SJCRH30 (cell line): Measurements from ENCODE around the gene PAH. TPM values are rescaled to one million over a fixed set of nuclear protein-coding genes. Genes with fewer than 3 reads are reported as not detected.
A peak's percentile ranks its signal among the peaks of the same experiment; 100 is the strongest.

Experiments
- DNase-seq, 2 experiments: peaks; one replicate each; pipeline ENCODE4 v3.0.0-alpha.2; 2015 to 2020
- H3K27ac ChIP-seq: fragments of 250-450 bp; sonication (Bioruptor Pico); 2 replicates; pipeline ENCODE4 v1.5.1; 2020; ENCODE audit warnings: mild to moderate bottlenecking, moderate library complexity
- H3K27me3 ChIP-seq: fragments of 250-450 bp; sonication (Bioruptor Pico); 2 replicates; pipeline ENCODE4 v1.5.1; 2020; ENCODE audit warnings: mild to moderate bottlenecking, moderate library complexity
- H3K36me3 ChIP-seq: fragments of 250-450 bp; sonication (Bioruptor Pico); 2 replicates; pipeline ENCODE4 v1.5.1; 2020; ENCODE audit warnings: mild to moderate bottlenecking, moderate library complexity
- H3K4me1 ChIP-seq: fragments of 250-450 bp; sonication (Bioruptor Pico); 2 replicates; pipeline ENCODE4 v1.5.1; 2020; ENCODE audit warnings: mild to moderate bottlenecking, moderate library complexity
- H3K4me3 ChIP-seq: fragments of 250-450 bp; sonication (Bioruptor Pico); 2 replicates; pipeline ENCODE4 v1.5.1; 2020; ENCODE audit warnings: mild to moderate bottlenecking, moderate library complexity
- H3K9me3 ChIP-seq: fragments of 250-450 bp; sonication (Bioruptor Pico); replicated peaks from 2 replicates; pipeline ENCODE4 v1.5.1; 2020; ENCODE audit warnings: mild to moderate bottlenecking, moderate library complexity
- total RNA-seq: library from RNA; depleted of rRNA; stranded (reverse); fragments of >200 nt; shearing (Covaris generic); gene quantifications from 2 replicates; pipeline ENCODE4 v1.2.3, GENCODE V29; 2014

PAH gene
- total RNA-seq, 1 experiment from 2014 or later = not detected

DNA sequence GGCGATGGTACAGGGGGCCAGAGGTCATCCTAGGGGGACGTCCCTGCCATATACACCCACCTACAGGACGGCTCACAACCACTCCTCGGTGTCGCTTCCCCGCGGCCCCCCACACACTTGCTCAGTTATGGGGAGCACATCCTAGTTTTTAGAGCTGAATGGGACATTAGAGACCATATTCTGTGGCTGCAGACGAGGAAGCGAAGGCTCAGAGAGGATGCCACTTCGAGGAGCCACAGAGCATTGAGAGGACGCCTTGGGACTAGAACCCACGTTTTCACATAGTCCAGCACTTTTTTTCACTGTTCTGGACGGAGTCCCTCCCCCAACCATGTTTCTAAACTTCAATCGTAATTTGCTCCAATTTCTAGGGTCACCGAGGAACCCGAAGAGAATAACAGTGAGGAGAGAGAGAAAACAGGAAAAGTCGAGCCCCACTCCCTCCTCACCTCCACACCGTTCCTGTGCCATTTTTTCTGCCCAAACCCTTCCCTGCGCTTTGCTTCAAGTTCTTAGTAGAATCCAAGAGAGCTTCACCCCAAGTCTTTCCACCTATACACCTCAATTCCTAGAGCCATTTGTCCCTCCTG lies 39.8 kb upstream of the PAH start:
- no peaks in the 10 kb centered on the region for H3K9me3 ChIP-seq
- H3K27ac ChIP-seq = no peak overlapping the region
- no peaks in the 10 kb centered on the region for H3K36me3 ChIP-seq
- no peaks in the 10 kb centered on the region for H3K27me3 ChIP-seq
- DNase-seq = no peak
- H3K4me1 ChIP-seq = no peaks in the 10 kb centered on the region
- no peak overlapping the region for H3K4me3 ChIP-seq

- Histone ChIP-seq H3K4me3 (no peak overlapping the region), H3K9me3 (no peaks in the 10 kb centered on the region), H3K27me3 (no peaks in the 10 kb centered on the region), H3K36me3 (no peaks in the 10 kb centered on the region), H3K27ac (no peak overlapping the region), H3K4me1 (no peaks in the 10 kb centered on the region)
- DNase-seq = no peak
These were observed 39.1 kb upstream of the PAH start for GRCh38 chr12:102955926-102956737.

DNA sequence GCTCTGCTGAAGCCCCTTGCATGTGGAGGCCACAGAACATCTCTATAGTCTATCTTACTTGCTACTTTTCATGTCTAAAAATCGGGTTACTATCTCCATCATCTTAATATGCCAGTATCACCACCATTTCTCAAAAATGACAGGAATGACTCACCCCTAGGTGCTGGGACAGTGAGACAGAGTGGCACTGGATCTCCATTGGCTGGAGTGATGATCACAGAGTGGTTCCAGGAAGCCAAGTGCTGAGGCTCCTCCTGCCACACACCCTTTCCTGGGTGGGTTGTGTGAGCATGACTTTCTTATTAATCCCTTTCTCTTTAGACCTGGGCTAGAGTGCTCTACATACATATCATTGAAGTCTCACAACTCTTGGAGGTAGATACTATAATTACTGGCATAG lies 37.1 kb upstream of the PAH start:
- no peaks in the 10 kb centered on the region for H3K27me3 ChIP-seq
- no peak overlapping the region for H3K27ac ChIP-seq
- H3K9me3 ChIP-seq = no peaks in the 10 kb centered on the region
- DNase-seq = no peak
- H3K4me3 ChIP-seq = no peak overlapping the region
- H3K4me1 ChIP-seq = no peaks in the 10 kb centered on the region
- no peaks in the 10 kb centered on the region for H3K36me3 ChIP-seq

GRCh38 chr12:102953221-102953620 lies 36.2 kb upstream of the PAH start:
- Histone ChIP-seq H3K4me3 (no peak overlapping the region), H3K27ac (no peak overlapping the region), H3K27me3 (no peaks in the 10 kb centered on the region), H3K36me3 (no peaks in the 10 kb centered on the region), H3K9me3 (no peaks in the 10 kb centered on the region), H3K4me1 (no peaks in the 10 kb centered on the region)
- no peak for DNase-seq

DNA sequence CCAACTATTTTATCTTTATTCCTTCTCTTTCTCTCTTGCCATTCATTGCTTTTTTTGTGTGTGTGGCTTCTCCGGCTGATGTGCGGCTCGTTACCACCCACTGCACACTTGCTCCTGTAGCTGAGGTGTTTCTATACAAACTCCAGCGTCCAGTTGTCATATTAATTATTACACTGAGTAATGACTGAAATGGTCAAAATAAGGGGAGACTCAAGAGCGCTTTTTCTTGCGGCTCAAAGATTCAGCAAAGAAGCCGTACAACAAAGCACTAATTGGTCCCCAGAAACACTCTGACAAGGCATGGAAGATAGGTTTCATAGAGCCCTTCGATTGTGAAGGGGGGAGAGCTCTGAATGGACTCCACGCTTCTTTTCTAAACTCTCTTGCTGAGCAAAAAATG lies 34.8 kb upstream of the PAH start:
- H3K36me3 ChIP-seq = no peaks in the 10 kb centered on the region
- no peaks in the 10 kb centered on the region for H3K4me1 ChIP-seq
- H3K9me3 ChIP-seq = no peaks in the 10 kb centered on the region
- no peaks in the 10 kb centered on the region for H3K27me3 ChIP-seq
- no peak overlapping the region for H3K4me3 ChIP-seq
- no peak overlapping the region for H3K27ac ChIP-seq
- no peak for DNase-seq

GRCh38 chr12:102950950-102951619 lies 34.0 kb upstream of the PAH start:
- Histone ChIP-seq H3K27me3 (no peaks in the 10 kb centered on the region), H3K4me3 (no peak overlapping the region)

GRCh38 chr12:102950107-102950949 lies 33.3 kb upstream of the PAH start:
- Histone ChIP-seq H3K27ac (no peak overlapping the region), H3K4me1 (no peaks in the 10 kb centered on the region), H3K27me3 (no peaks in the 10 kb centered on the region), H3K9me3 (no peaks in the 10 kb centered on the region), H3K4me3 (no peak overlapping the region), H3K36me3 (no peaks in the 10 kb centered on the region)
- no peak for DNase-seq

More at GRCh38 chr12:102950950-102951619, 34.0 kb upstream of the PAH start:
- H3K27ac ChIP-seq = no peak overlapping the region
- no peaks in the 10 kb centered on the region for H3K9me3 ChIP-seq
- no peaks in the 10 kb centered on the region for H3K36me3 ChIP-seq
- no peaks in the 10 kb centered on the region for H3K4me1 ChIP-seq
- DNase-seq = no peak

- Histone ChIP-seq H3K27me3 (no peaks in the 10 kb centered on the region), H3K9me3 (no peaks in the 10 kb centered on the region), H3K4me3 (no peak overlapping the region), H3K4me1 (no peaks in the 10 kb centered on the region), H3K36me3 (no peaks in the 10 kb centered on the region), H3K27ac (no peak overlapping the region)
- DNase-seq = peak; percentile 26 to 60
These were observed 31.9 kb upstream of the PAH start for GRCh38 chr12:102948941-102949352.

DNA sequence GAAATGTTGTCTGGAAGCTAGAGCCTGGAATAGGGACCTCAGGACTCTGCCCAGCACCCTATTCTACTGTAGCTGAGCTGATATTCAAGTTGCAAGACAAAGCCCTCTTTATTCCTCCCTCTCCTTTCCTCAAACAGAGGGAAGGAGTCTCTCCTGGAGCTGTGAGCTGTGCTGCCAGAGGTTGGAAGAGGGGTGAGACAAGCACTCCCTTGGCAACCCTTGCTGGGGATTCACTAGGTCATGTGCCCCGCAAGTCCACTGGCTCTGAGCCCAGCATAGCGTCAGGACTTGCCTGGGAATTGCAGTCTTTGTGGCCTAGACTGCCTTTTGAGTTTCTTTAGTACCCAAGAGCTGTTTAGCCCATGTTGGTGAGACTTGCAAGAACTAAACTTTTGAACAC lies 29.0 kb upstream of the PAH start:
- no peak overlapping the region for H3K4me3 ChIP-seq
- no peak for DNase-seq
- no peaks in the 10 kb centered on the region for H3K9me3 ChIP-seq
- H3K4me1 ChIP-seq = no peaks in the 10 kb centered on the region
- H3K27ac ChIP-seq = no peak overlapping the region
- H3K27me3 ChIP-seq = no peaks in the 10 kb centered on the region
- no peaks in the 10 kb centered on the region for H3K36me3 ChIP-seq

- Histone ChIP-seq H3K4me1 (no peaks in the 10 kb centered on the region), H3K27ac (no peak overlapping the region), H3K4me3 (no peak overlapping the region), H3K36me3 (no peaks in the 10 kb centered on the region), H3K27me3 (no peaks in the 10 kb centered on the region), H3K9me3 (no peaks in the 10 kb centered on the region)
- no peak for DNase-seq
These were observed 22.7 kb upstream of the PAH start for GRCh38 chr12:102939670-102940222.

DNA sequence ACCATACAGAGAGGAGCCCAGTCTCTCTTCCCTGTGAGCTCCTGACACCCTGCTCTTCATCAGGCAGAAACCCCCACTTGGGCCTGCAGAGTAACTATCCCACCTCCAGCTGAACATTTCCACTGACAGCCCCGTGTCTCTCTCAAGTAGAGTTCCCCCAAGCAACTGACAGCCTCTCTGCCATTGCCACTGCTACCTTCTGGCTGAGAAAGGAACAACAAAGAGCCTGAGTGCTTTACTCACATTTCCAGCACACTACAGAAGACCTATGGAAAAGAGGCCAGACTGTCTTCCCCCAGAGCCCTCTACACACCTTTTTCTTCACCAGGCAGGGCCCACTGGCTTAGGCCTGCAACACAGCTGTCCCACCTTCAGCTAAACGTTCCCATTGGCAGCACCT lies 22.0 kb upstream of the PAH start:
- H3K36me3 ChIP-seq = no peaks in the 10 kb centered on the region
- no peaks in the 10 kb centered on the region for H3K27me3 ChIP-seq
- DNase-seq = no peak
- no peak overlapping the region for H3K27ac ChIP-seq
- H3K4me1 ChIP-seq = no peaks in the 10 kb centered on the region
- H3K4me3 ChIP-seq = no peak overlapping the region
- no peaks in the 10 kb centered on the region for H3K9me3 ChIP-seq

- H3K4me1 ChIP-seq = no peaks in the 10 kb centered on the region
- no peak for DNase-seq
- no peaks in the 10 kb centered on the region for H3K27me3 ChIP-seq
- no peaks in the 10 kb centered on the region for H3K36me3 ChIP-seq
- H3K4me3 ChIP-seq = no peak overlapping the region
- no peak overlapping the region for H3K27ac ChIP-seq
- H3K9me3 ChIP-seq = no peaks in the 10 kb centered on the region
These were observed 16.1 kb upstream of the PAH start for GRCh38 chr12:102933168-102933567.

GRCh38 chr12:102927220-102927619 lies 10.2 kb upstream of the PAH start:
- Histone ChIP-seq H3K36me3 (no peaks in the 10 kb centered on the region), H3K9me3 (no peaks in the 10 kb centered on the region), H3K27me3 (no peaks in the 10 kb centered on the region), H3K4me1 (no peaks in the 10 kb centered on the region), H3K4me3 (no peak overlapping the region), H3K27ac (no peak overlapping the region)
- no peak for DNase-seq

DNA sequence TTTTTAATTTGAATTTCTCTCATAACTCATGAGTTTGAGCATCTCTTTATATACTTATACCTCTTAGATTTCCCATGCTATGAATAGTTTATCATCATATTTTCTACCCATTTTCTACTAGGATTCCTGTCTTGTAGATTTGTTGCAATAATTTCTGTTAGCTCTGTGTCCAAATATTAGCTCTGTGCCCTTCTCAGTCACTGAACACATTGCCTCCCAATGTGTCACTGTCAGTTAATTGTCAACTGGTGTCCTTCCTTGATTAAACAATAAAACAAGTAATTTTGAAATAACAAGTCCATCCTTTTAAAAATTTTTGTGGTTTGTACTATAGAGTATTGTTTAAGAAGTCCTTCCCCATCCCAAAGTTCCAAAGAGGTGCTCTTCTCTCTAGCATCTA lies 4.2 kb upstream of the PAH start:
- H3K27me3 ChIP-seq = no peaks in the 10 kb centered on the region
- H3K27ac ChIP-seq = no peak overlapping the region
- no peak for DNase-seq
- no peaks in the 10 kb centered on the region for H3K4me1 ChIP-seq
- no peak overlapping the region for H3K4me3 ChIP-seq
- H3K36me3 ChIP-seq = no peaks in the 10 kb centered on the region
- H3K9me3 ChIP-seq = no peaks in the 10 kb centered on the region
